Upper lobe of left lung (tissue), 4 donors: ENCODE measurements around the gene PRSS57.
"Not testable (repeated sequence)": the region's sequence is repeated elsewhere in the genome, so short reads cannot be mapped to it uniquely, and the experiment has no call there.

Experiments
- CTCF ChIP-seq, 6 experiments: fragments of 450-650 bp in 4 of 6; fragments of 200-600 bp in 2 of 6; sonication (generic) in 2 of 6; IDR thresholded peaks; one replicate each; pipeline ENCODE4 v1.5.1; 2016 to 2019; ENCODE audit warnings: antibody characterized with exemption in 6 of 6
- EP300 ChIP-seq, 4 donors: sonication (generic); formaldehyde crosslinking; IDR thresholded peaks; one replicate each; pipeline ENCODE4 v1.5.1; 2017; ENCODE audit warnings: antibody characterized with exemption in 4 of 4, control low read depth in 2 of 4
- POLR2AphosphoS5 ChIP-seq, 2 donors: sonication (generic); formaldehyde crosslinking; IDR thresholded peaks; one replicate each; pipeline ENCODE4 v1.5.1; 2017; ENCODE audit warnings: antibody characterized with exemption in 2 of 2

GRCh38 chr19:740816-741505 is 45.7 kb upstream of the PRSS57 start:
- TF ChIP-seq CTCF, EP300, POLR2AphosphoS5 (IDR thresholded peaks at IDR 0.05): not testable (repeated sequence)
